CD4-positive, alpha-beta T cell (primary cell): ENCODE measurements around the gene NTN4. TPM values are rescaled to one million over a fixed set of nuclear protein-coding genes. Genes with fewer than 3 reads are reported as not detected.

Experiments used
- ATAC-seq: fragments of 200-7000 bp; cut with Tn5 transposase; one replicate; pipeline ENCODE4 v1.10.0; 2022; ENCODE audit warnings: mild to moderate bottlenecking; ENCODE audit not compliant: poor library complexity
- CTCF ChIA-PET: fragments of 350-600 bp; sonication (Branson Sonifier 250); formaldehyde crosslinking; loops from one replicate; lab custom pipeline; 2021; ENCODE audit warnings: antibody characterized with exemption, inconsistent platforms; lab: Charles Lee
- POLR2A ChIA-PET: fragments of 350-600 bp; sonication (Branson Sonifier 250); formaldehyde crosslinking; loops from one replicate; lab custom pipeline; 2021; ENCODE audit warnings: antibody characterized with exemption, inconsistent platforms; lab: Charles Lee
- DNase-seq, 14 experiments: peaks; one replicate each; pipeline ENCODE4 v3.0.0-alpha.2; 2013 to 2020; ENCODE audit warnings: mixed read lengths in 2 of 14
- H3K27ac ChIP-seq, 2 donors: one replicate each; pipeline versions ENCODE4 v1.5.1 to v1.7.0; 2013; ENCODE audit warnings: low read length in 2 of 2, low read depth in 1 of 2, mild to moderate bottlenecking in 1 of 2
- H3K27me3 ChIP-seq, 2 experiments: 1 replicate in 1 of 2; 2 replicates in 1 of 2; pipeline versions ENCODE4 v1.6.1 to v1.7.0; 2013; ENCODE audit warnings: low read length in 2 of 2, control low read depth in 1 of 2, mild to moderate bottlenecking in 1 of 2, moderate library complexity in 1 of 2; ENCODE audit not compliant: insufficient read depth in 2 of 2, control insufficient read depth in 1 of 2
- H3K36me3 ChIP-seq: one replicate; pipeline ENCODE4 v1.6.1; 2013; ENCODE audit warnings: low read length, control low read depth; ENCODE audit not compliant: insufficient read depth
- H3K4me1 ChIP-seq: one replicate; pipeline ENCODE4 v1.6.1; 2013; ENCODE audit warnings: low read length, control low read depth; ENCODE audit not compliant: insufficient read depth
- H3K4me3 ChIP-seq: one replicate; pipeline ENCODE4 v1.5.1; 2013; ENCODE audit warnings: mild to moderate bottlenecking, low read length, moderate library complexity
- H3K9me3 ChIP-seq, 2 experiments: 1 replicate in 1 of 2; 2 replicates in 1 of 2; pipeline versions ENCODE4 v1.6.1 to v1.7.0; 2013; ENCODE audit warnings: low read length in 2 of 2, mild to moderate bottlenecking in 2 of 2, control low read depth in 1 of 2, moderate library complexity in 1 of 2; ENCODE audit not compliant: control insufficient read depth in 1 of 2, insufficient read depth in 1 of 2
- H3K27ac Mint-ChIP-seq: one replicate; pipeline ENCODE4 v1.8.0; 2020; ENCODE audit warnings: mixed read lengths
- H3K27me3 Mint-ChIP-seq: one replicate; pipeline ENCODE4 v1.8.0; 2021; ENCODE audit warnings: mixed read lengths
- H3K36me3 Mint-ChIP-seq: one replicate; pipeline ENCODE4 v1.8.0; 2021; ENCODE audit warnings: low read depth, mixed read lengths
- H3K4me1 Mint-ChIP-seq: one replicate; pipeline ENCODE4 v1.8.0; 2021; ENCODE audit warnings: low read depth, mixed read lengths
- H3K4me3 Mint-ChIP-seq: one replicate; pipeline ENCODE4 v1.8.0; 2020; ENCODE audit warnings: mild to moderate bottlenecking, mixed read lengths
- H3K9me3 Mint-ChIP-seq: one replicate; pipeline ENCODE4 v1.8.0; 2020; ENCODE audit warnings: mixed read lengths
- CTCF ChIP-seq: fragments of 200-600 bp; IDR thresholded peaks from one replicate; pipeline ENCODE4 v1.8.0; 2022; ENCODE audit warnings: antibody characterized with exemption, mild to moderate bottlenecking
- intact Hi-C, 2 experiments: fragments of 100-400 bp; cut with DNase I in 1 of 2; cut with micrococcal nuclease in 1 of 2; formaldehyde crosslinking; loops; one replicate each; pipeline versions ENCODE4 v1.15.1 to v1.9.0; 2023 to 2025; cut with DNase I, micrococcal nuclease
- total RNA-seq, 174 experiments: library from RNA in 2 of 174; stranded (reverse) in 2 of 174; gene quantifications; one replicate each; pipeline ENCODE4 v1.2.3 and lab custom pipeline; 2021 to 2026

The NTN4 gene
- total RNA-seq, 2 experiments from 2014 or later: 0.47 to 0.71 TPM

- CTCF ChIA-PET: no interaction called here
- no peaks in the 10 kb centered on the region for H3K36me3 Mint-ChIP-seq
Measured at GRCh38 chr12:95809000-95809680, 18.6 kb upstream of the NTN4 start.

GRCh38 chr12:95808146-95808545 is 17.6 kb upstream of the NTN4 start:
- peaks cover 59% of the 10 kb centered on the region for H3K27me3 Mint-ChIP-seq
- H3K4me1 Mint-ChIP-seq: no peaks in the 10 kb centered on the region
- no peak overlapping the region for H3K27ac ChIP-seq
- ATAC-seq (no peak), DNase-seq (no peak)
- no peak overlapping the region for H3K4me3 Mint-ChIP-seq
- H3K9me3 ChIP-seq: no peaks in the 10 kb centered on the region
- H3K9me3 Mint-ChIP-seq: no peaks in the 10 kb centered on the region
- no peaks in the 10 kb centered on the region for H3K36me3 ChIP-seq
- no peak overlapping the region for H3K27ac Mint-ChIP-seq
- peaks cover 2 to 7% of the 10 kb centered on the region in 2 experiments for H3K27me3 ChIP-seq
- no peak for TF ChIP-seq CTCF
- ChIA-PET POLR2A (no interaction called here), CTCF (no interaction called here)
- no peak overlapping the region for H3K4me3 ChIP-seq
- intact Hi-C loops: no loop called here
- peaks cover 6% of the 10 kb centered on the region for H3K4me1 ChIP-seq
- no peaks in the 10 kb centered on the region for H3K36me3 Mint-ChIP-seq

More at GRCh38 chr12:95809000-95809680, 18.6 kb upstream of the NTN4 start:
- POLR2A ChIA-PET: no interaction called here
- no peaks in the 10 kb centered on the region for H3K9me3 ChIP-seq
- no peak overlapping the region for H3K4me3 ChIP-seq
- no peaks in the 10 kb centered on the region for H3K36me3 ChIP-seq
- peaks cover 2 to 8% of the 10 kb centered on the region in 2 experiments for H3K27me3 ChIP-seq
- no peak overlapping the region for H3K27ac ChIP-seq
- H3K27ac Mint-ChIP-seq: no peak overlapping the region
- H3K4me3 Mint-ChIP-seq: no peak overlapping the region
- H3K4me1 ChIP-seq: peaks cover 6% of the 10 kb centered on the region
- H3K27me3 Mint-ChIP-seq: peaks cover 59% of the 10 kb centered on the region
- intact Hi-C loops: no loop called here
- no peak for TF ChIP-seq CTCF
- ATAC-seq (no peak), DNase-seq (no peak)
- H3K9me3 Mint-ChIP-seq: no peaks in the 10 kb centered on the region
- H3K4me1 Mint-ChIP-seq: no peaks in the 10 kb centered on the region

GRCh38 chr12:95805864-95806671 is 15.5 kb upstream of the NTN4 start:
- TF ChIP-seq CTCF: no peak
- CTCF ChIA-PET: interaction anchor here (1.9 kb wide), 1 partner anchor 11 kb away, joined by 5 read pairs; no protein-coding TSS in a partner anchor
- H3K9me3 ChIP-seq: no peaks in the 10 kb centered on the region
- peak overlapping the region; percentile 1 to 69 for H3K27ac ChIP-seq
- peaks cover 2 to 4% of the 10 kb centered on the region in 2 experiments for H3K27me3 ChIP-seq
- no peak overlapping the region for H3K4me3 ChIP-seq
- peaks cover 6% of the 10 kb centered on the region for H3K4me1 ChIP-seq
- H3K4me1 Mint-ChIP-seq: no peaks in the 10 kb centered on the region
- H3K36me3 ChIP-seq: no peaks in the 10 kb centered on the region
- H3K9me3 Mint-ChIP-seq: no peaks in the 10 kb centered on the region
- DNase-seq (peak in 4 of 14 experiments; percentile 9 to 80 (median 68)), ATAC-seq (peak; percentile 85)
- no peaks in the 10 kb centered on the region for H3K36me3 Mint-ChIP-seq
- POLR2A ChIA-PET: interaction anchor here (0.5 to 1.8 kb wide), 4 partner anchors 8 to 1168 kb away, joined by 3 to 5 read pairs (median 4); partner anchors contain the start of gene NTN4
- H3K27ac Mint-ChIP-seq: peak overlapping the region; percentile 68
- intact Hi-C loops: no loop called here
- H3K27me3 Mint-ChIP-seq: peaks cover 52% of the 10 kb centered on the region
- H3K4me3 Mint-ChIP-seq: no peak overlapping the region
